ENCODE measurements around the gene HEPACAM2.

HEPACAM2 gene

DNA sequence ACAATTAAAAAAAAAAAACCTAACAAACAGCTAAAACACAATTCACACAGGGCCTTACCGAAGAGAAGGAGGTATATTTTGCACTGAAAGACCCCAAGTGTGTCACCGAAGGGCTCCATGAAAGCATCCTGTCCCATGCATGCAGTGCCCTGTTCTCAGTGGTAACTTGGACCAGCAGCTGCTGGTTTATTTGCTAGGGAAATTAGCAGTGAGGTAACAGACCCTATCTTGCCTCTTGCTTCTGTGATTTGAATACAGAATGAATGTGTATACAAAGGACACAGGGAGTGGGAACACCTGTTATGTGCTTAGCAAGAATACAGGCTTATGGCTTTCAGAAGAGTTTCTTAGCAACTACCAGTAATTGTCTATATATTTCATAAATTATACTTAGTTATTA is at the start of gene HEPACAM2:
Gene HEPACAM2 (minus strand): TSS at position 160 of the 400 bp plus-strand sequence.
- DNase-seq (ENCODE audit: extremely low read depth, insufficient read length), result no peak
- TF ChIP-seq, protein P1, sequence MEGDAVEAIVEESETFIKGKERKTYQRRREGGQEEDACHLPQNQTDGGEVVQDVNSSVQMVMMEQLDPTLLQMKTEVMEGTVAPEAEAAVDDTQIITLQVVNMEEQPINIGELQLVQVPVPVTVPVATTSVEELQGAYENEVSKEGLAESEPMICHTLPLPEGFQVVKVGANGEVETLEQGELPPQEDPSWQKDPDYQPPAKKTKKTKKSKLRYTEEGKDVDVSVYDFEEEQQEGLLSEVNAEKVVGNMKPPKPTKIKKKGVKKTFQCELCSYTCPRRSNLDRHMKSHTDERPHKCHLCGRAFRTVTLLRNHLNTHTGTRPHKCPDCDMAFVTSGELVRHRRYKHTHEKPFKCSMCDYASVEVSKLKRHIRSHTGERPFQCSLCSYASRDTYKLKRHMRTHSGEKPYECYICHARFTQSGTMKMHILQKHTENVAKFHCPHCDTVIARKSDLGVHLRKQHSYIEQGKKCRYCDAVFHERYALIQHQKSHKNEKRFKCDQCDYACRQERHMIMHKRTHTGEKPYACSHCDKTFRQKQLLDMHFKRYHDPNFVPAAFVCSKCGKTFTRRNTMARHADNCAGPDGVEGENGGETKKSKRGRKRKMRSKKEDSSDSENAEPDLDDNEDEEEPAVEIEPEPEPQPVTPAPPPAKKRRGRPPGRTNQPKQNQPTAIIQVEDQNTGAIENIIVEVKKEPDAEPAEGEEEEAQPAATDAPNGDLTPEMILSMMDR (IDR thresholded peaks at IDR 0.05; ENCODE audit: insufficient read depth, low read length, poor library complexity, severe bottlenecking), result no peak
- Histone ChIP-seq H3K27me3 (replicated peaks; ENCODE audit: control insufficient read depth, insufficient read depth, low read length) (no peaks in the 10 kb centered on the region), H3K4me3 (replicated peaks; ENCODE audit: low read depth, low read length) (no peak within 1 kb of the TSS), H3K36me3 (ENCODE audit: control insufficient read depth, insufficient read depth, low read length) (no peaks in the 10 kb centered on the region)

DNA sequence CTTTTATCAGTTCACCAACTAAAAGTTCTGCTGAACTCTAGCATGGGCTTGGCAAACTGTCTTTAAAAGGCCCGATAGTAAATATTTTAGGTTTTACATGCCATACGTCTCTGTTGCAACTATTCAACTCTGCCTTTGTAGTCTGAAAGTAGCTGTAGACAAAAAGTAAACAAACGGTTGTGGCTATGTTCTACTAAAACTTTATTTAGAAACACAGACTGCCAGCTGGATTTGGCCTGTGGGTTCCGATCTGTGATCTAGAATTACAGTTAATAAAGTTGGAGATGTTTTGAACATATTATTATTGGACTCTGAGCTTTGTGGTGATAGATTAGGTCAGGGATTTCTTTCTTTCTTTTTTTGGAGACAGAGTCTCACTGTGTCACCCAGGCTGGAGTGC is 39.0 kb upstream of the HEPACAM2 start:
- TF ChIP-seq, protein P1 (IDR thresholded peaks at IDR 0.05; ENCODE audit: insufficient read depth, low read length, poor library complexity, severe bottlenecking), result no peak
- no peaks in the 10 kb centered on the region for H3K27me3 ChIP-seq (replicated peaks; ENCODE audit: control insufficient read depth, insufficient read depth, low read length)
- DNase-seq (ENCODE audit: extremely low read depth, insufficient read length), result no peak
- no peak overlapping the region for H3K4me3 ChIP-seq (replicated peaks; ENCODE audit: low read depth, low read length)
- H3K36me3 ChIP-seq (ENCODE audit: control insufficient read depth, insufficient read depth, low read length), result no peaks in the 10 kb centered on the region

DNA sequence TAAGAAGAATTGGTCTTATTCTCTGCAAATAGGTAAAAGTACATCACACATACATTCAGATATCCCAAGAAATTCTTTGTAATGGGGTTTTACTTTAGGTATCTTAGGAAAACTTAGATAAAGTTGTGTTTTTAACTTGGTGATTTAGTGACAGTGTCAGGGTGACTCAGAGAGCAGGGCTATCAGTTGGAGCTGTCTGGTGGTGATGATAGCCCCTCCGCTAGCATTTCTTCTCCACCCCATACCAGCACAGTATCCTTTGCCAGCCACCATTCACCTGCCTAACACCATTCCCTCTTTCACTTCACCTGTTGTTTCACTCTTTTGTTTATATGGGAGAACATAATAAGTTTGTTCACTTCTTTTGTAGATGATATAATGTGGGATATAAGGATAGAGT is 36.3 kb upstream of the HEPACAM2 start:
- H3K4me3 ChIP-seq (replicated peaks; ENCODE audit: low read depth, low read length), result no peak overlapping the region
- DNase-seq (ENCODE audit: extremely low read depth, insufficient read length), result no peak
- H3K36me3 ChIP-seq (ENCODE audit: control insufficient read depth, insufficient read depth, low read length), result no peaks in the 10 kb centered on the region
- H3K27me3 ChIP-seq (replicated peaks; ENCODE audit: control insufficient read depth, insufficient read depth, low read length), result no peaks in the 10 kb centered on the region
- TF ChIP-seq, protein P1 (IDR thresholded peaks at IDR 0.05; ENCODE audit: insufficient read depth, low read length, poor library complexity, severe bottlenecking), result no peak

DNA sequence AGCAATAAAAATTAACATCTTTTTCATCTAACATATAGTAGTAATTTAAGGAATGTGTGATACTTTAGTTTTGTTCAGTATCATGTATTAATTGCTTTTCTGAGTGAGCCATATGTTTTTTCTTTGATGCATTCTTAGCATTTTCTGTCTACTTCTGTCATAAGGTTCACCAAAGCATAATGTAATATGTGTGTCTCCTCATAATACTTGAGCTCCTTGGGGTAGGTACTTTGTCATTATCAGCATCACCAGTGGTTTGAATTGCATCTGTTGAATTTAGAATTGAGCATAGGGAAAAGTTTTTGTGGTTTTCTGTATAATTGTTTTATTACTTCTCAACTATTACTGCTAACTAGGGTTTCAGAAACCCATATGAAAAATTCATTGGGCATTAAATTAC is 32.4 kb upstream of the HEPACAM2 start:
- TF ChIP-seq, protein P1 (IDR thresholded peaks at IDR 0.05; ENCODE audit: insufficient read depth, low read length, poor library complexity, severe bottlenecking), result no peak
- Histone ChIP-seq H3K36me3 (ENCODE audit: control insufficient read depth, insufficient read depth, low read length) (no peaks in the 10 kb centered on the region; the same call in 1 of the 2 replicates), H3K4me3 (replicated peaks; ENCODE audit: low read depth, low read length) (no peak overlapping the region), H3K27me3 (replicated peaks; ENCODE audit: control insufficient read depth, insufficient read depth, low read length) (no peaks in the 10 kb centered on the region)
- DNase-seq (ENCODE audit: extremely low read depth, insufficient read length), result no peak

DNA sequence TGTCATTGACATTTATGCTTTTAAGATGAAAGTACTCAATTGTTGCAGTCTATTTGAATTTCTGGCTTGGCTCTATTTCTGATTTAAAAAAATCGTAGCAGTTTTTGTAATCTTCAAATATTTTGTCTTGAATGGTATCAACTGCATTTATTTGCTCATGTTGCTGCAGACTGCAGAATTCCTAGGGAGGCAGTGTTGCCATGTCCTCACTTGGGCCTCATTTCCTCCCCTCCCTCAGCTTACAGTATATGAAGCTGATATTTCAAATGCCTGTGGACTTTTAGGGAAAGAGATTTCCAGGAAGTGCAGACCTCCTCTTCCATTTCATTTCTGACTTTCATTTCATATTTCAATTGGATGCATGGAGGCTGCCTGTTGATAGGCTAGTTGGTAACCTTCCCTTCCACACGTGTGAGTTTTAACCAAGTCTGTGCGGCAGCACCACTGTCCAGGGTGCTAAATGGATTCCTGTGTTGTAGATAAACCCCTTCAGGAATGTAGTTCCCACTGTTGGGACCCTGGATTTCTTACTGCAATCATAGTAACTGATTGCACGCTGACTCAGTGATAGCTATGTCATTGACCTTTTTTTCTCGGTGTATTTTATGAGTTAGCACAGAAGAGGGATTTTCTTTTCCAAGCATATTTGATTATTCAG is 23.4 kb upstream of the HEPACAM2 start:
- no peaks in the 10 kb centered on the region for H3K27me3 ChIP-seq (replicated peaks; ENCODE audit: control insufficient read depth, insufficient read depth, low read length)
- DNase-seq (ENCODE audit: extremely low read depth, insufficient read length), result no peak
- no peaks in the 10 kb centered on the region for H3K36me3 ChIP-seq (ENCODE audit: control insufficient read depth, insufficient read depth, low read length)
- TF ChIP-seq, protein P1 (IDR thresholded peaks at IDR 0.05; ENCODE audit: insufficient read depth, low read length, poor library complexity, severe bottlenecking), result no peak
- H3K4me3 ChIP-seq (replicated peaks; ENCODE audit: low read depth, low read length), result no peak overlapping the region
